ENCODE data around the gene ROPN1B. TPM values are rescaled to one million over a fixed set of nuclear protein-coding genes. Genes with fewer than 3 reads are reported as not detected.
A peak's percentile ranks its signal among the peaks of the same experiment; 100 is the strongest.

The ROPN1B gene
- total RNA-seq, 1 donor from 2014 or later: not detected

- no peak for DNase-seq (ENCODE audit: low spot score)
- Mint-ChIP-seq H3K27ac (ENCODE audit: unreplicated experiment) (no peak overlapping the region), H3K4me1 (ENCODE audit: unreplicated experiment) (no peaks in the 10 kb centered on the region)
Measured at GRCh38 chr3:126029241-126029640, 60.3 kb downstream of the ROPN1B start.

DNA sequence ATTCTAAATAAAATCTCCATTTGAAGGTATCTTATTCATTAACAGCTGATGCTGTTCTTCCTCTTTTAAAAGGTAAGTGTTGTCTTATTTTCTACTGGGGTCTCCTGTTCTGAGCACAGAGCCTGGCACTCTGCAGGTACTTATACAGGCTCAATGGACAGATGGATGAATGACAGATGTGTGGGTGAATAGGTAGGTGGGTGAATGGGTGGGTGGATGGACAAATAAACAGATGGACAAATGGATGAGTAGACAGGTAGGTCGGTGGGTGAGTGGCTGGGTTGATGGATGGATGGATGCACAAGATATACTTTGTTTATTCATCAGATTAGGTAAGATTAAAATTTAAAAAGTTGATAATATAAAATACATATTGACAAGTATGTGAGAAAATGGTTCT lies 61.5 kb downstream of the ROPN1B start:
- Mint-ChIP-seq H3K27ac (ENCODE audit: unreplicated experiment) (no peak overlapping the region), H3K36me3 (ENCODE audit: low read depth, unreplicated experiment) (peaks cover 43% of the 10 kb centered on the region), H3K4me1 (ENCODE audit: unreplicated experiment) (no peaks in the 10 kb centered on the region), H3K27me3 (ENCODE audit: unreplicated experiment) (peaks cover 10% of the 10 kb centered on the region), H3K4me3 (ENCODE audit: unreplicated experiment) (no peak overlapping the region), H3K9me3 (ENCODE audit: unreplicated experiment) (peaks cover 9% of the 10 kb centered on the region)
- no peak for DNase-seq (ENCODE audit: low spot score)
- TF ChIP-seq, protein P1, sequence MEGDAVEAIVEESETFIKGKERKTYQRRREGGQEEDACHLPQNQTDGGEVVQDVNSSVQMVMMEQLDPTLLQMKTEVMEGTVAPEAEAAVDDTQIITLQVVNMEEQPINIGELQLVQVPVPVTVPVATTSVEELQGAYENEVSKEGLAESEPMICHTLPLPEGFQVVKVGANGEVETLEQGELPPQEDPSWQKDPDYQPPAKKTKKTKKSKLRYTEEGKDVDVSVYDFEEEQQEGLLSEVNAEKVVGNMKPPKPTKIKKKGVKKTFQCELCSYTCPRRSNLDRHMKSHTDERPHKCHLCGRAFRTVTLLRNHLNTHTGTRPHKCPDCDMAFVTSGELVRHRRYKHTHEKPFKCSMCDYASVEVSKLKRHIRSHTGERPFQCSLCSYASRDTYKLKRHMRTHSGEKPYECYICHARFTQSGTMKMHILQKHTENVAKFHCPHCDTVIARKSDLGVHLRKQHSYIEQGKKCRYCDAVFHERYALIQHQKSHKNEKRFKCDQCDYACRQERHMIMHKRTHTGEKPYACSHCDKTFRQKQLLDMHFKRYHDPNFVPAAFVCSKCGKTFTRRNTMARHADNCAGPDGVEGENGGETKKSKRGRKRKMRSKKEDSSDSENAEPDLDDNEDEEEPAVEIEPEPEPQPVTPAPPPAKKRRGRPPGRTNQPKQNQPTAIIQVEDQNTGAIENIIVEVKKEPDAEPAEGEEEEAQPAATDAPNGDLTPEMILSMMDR (IDR thresholded peaks at IDR 0.05; ENCODE audit: unreplicated experiment): no peak

More at GRCh38 chr3:126029241-126029640, 60.3 kb downstream of the ROPN1B start:
- H3K27me3 Mint-ChIP-seq (ENCODE audit: unreplicated experiment): peaks cover 9% of the 10 kb centered on the region
- H3K4me3 Mint-ChIP-seq (ENCODE audit: unreplicated experiment): no peak overlapping the region
- TF ChIP-seq, protein P1 (IDR thresholded peaks at IDR 0.05; ENCODE audit: unreplicated experiment): no peak
- H3K36me3 Mint-ChIP-seq (ENCODE audit: low read depth, unreplicated experiment): peaks cover 43% of the 10 kb centered on the region
- H3K9me3 Mint-ChIP-seq (ENCODE audit: unreplicated experiment): peaks cover 9% of the 10 kb centered on the region

DNA sequence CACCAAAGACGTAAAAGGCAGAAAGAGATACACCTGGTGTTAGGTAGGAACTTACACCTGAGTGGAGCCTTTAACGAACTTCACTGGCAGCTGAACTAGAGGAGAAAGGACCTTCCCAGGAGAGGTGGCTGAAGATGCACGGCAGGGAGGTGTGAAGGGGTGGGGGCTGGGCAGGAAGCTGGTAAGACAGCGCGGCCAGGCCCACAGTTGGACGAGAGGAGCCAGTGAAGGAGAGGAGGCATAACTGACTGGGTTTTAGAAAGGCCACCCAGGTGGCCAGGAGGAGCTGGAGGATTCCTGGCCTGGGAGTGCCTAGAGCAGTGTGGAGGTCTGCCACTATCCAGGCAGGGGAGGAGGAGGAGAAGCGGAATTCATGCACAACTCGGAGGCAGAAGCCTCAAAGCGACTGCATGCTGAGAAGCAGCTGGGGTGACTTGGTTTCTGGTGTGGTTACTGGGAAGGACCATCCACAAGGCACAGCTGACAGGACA lies 63.0 kb downstream of the ROPN1B start:
- TF ChIP-seq, protein P1 (IDR thresholded peaks at IDR 0.05; ENCODE audit: unreplicated experiment): no peak
- Mint-ChIP-seq H3K27me3 (ENCODE audit: unreplicated experiment) (peaks cover 7% of the 10 kb centered on the region), H3K36me3 (ENCODE audit: low read depth, unreplicated experiment) (peaks cover 47% of the 10 kb centered on the region), H3K27ac (ENCODE audit: unreplicated experiment) (no peak overlapping the region), H3K9me3 (ENCODE audit: unreplicated experiment) (peaks cover 9% of the 10 kb centered on the region), H3K4me3 (ENCODE audit: unreplicated experiment) (peak overlapping the region; percentile 19), H3K4me1 (ENCODE audit: unreplicated experiment) (no peaks in the 10 kb centered on the region)
- no peak for DNase-seq (ENCODE audit: low spot score)

Other genes with a start within 250 kb of the ROPN1B start
- gene SLC41A3, start 114.9 kb downstream of the ROPN1B start, total RNA-seq (ENCODE audit: unreplicated experiment): 52.3 TPM
- gene ALDH1L1, start 211.4 kb downstream of the ROPN1B start, total RNA-seq (ENCODE audit: unreplicated experiment): not detected

All from endothelial cell (in vitro differentiated cells).